ENCODE data around the gene CRKL.

- TF ChIP-seq CEBPB (IDR thresholded peaks at IDR 0.05): no peak
- no peak for TF ChIP-seq CREB1 (IDR thresholded peaks at IDR 0.05; ENCODE audit: low read depth)
- no peak for TF ChIP-seq ZBTB7A (IDR thresholded peaks at IDR 0.05; ENCODE audit: low read depth)
- TF ChIP-seq REST (IDR thresholded peaks at IDR 0.05; ENCODE audit: low read depth): no peak
- TF ChIP-seq TAF1 (IDR thresholded peaks at IDR 0.05; ENCODE audit: low read depth): no peak
- TF ChIP-seq EP300 (IDR thresholded peaks at IDR 0.05; ENCODE audit: borderline replicate concordance): no peak
- no peak for TF ChIP-seq EGR1 (IDR thresholded peaks at IDR 0.05)
- TF ChIP-seq YY1 (IDR thresholded peaks at IDR 0.05; ENCODE audit: low read depth): no peak
- no peak for TF ChIP-seq MAX (IDR thresholded peaks at IDR 0.05)
- TF ChIP-seq FOXM1 (IDR thresholded peaks at IDR 0.05; ENCODE audit: borderline replicate concordance, low read depth): no peak
- no peak for TF ChIP-seq NFIC (IDR thresholded peaks at IDR 0.05)
- no peak for TF ChIP-seq TCF12 (IDR thresholded peaks at IDR 0.05; ENCODE audit: low read depth)
Observed at GRCh38 chr22:20964799-20965103, 47.5 kb downstream of the CRKL start.
